Neural progenitor cell (in vitro differentiated cells): ENCODE results near the gene SNX8. TPM values are rescaled to one million over a fixed set of nuclear protein-coding genes. Genes with fewer than 3 reads are reported as not detected.

ENCODE experiments used
- DNase-seq: peaks from one replicate; pipeline ENCODE4 v3.0.0-alpha.2; 2016; ENCODE audit warnings: low spot score
- H2AFZ ChIP-seq: fragments of 200-600 bp; sonication (generic); replicated peaks from 2 replicates; pipeline ENCODE4 v1.6.1; 2016; ENCODE audit warnings: antibody characterized with exemption
- H3F3A ChIP-seq: fragments of 200-600 bp; sonication (generic); 2 replicates; pipeline ENCODE4 v1.6.1; 2016; ENCODE audit warnings: antibody characterized with exemption, low read depth
- H3K27ac ChIP-seq: fragments of 200-600 bp; sonication (generic); 2 replicates; pipeline ENCODE4 v1.5.1; 2016; ENCODE audit warnings: mild to moderate bottlenecking
- H3K27me3 ChIP-seq: fragments of 200-600 bp; sonication (generic); 2 replicates; pipeline ENCODE4 v1.6.1; 2016; ENCODE audit warnings: mild to moderate bottlenecking, moderate library complexity
- H3K36me3 ChIP-seq: fragments of 200-600 bp; sonication (generic); 2 replicates; pipeline ENCODE4 v1.5.1; 2016
- H3K4me1 ChIP-seq: fragments of 200-600 bp; sonication (generic); 2 replicates; pipeline ENCODE4 v1.6.1; 2016; ENCODE audit warnings: mixed run types
- H3K4me2 ChIP-seq: fragments of 200-600 bp; sonication (generic); 2 replicates; pipeline ENCODE4 v1.6.1; 2016
- H3K4me3 ChIP-seq: fragments of 200-600 bp; sonication (generic); 2 replicates; pipeline ENCODE4 v1.5.1; 2016
- H3K79me2 ChIP-seq: fragments of 200-600 bp; sonication (generic); 2 replicates; pipeline ENCODE4 v1.6.1; 2016; ENCODE audit warnings: low read depth
- H3K9ac ChIP-seq: fragments of 200-600 bp; sonication (generic); 2 replicates; pipeline ENCODE4 v1.6.1; 2016
- H3K9me3 ChIP-seq: fragments of 200-600 bp; sonication (generic); 2 replicates; pipeline ENCODE4 v1.5.1; 2016; ENCODE audit warnings: low read depth
- H4K20me1 ChIP-seq: fragments of 200-600 bp; sonication (generic); 2 replicates; pipeline ENCODE4 v1.6.1; 2016; ENCODE audit warnings: low read depth
- H3K27ac Mint-ChIP-seq: 3 replicates; pipeline ENCODE4 v1.8.0; 2021; ENCODE audit warnings: mixed read lengths
- H3K27me3 Mint-ChIP-seq: 2 replicates; pipeline ENCODE4 v1.8.0; 2022; ENCODE audit warnings: low read depth, mild to moderate bottlenecking, inconsistent platforms, moderate library complexity, mixed read lengths; ENCODE audit not compliant: insufficient read depth
- H3K36me3 Mint-ChIP-seq: 3 replicates; pipeline ENCODE4 v1.8.0; 2021; ENCODE audit warnings: mixed read lengths
- H3K4me1 Mint-ChIP-seq: 3 replicates; pipeline ENCODE4 v1.8.0; 2021; ENCODE audit warnings: mixed read lengths
- H3K4me3 Mint-ChIP-seq: 3 replicates; pipeline ENCODE4 v1.8.0; 2021; ENCODE audit warnings: mild to moderate bottlenecking, moderate library complexity, mixed read lengths
- H3K9me3 Mint-ChIP-seq: 3 replicates; pipeline ENCODE4 v1.8.0; 2020; ENCODE audit warnings: mixed read lengths
- EZH2 ChIP-seq: fragments of 200-600 bp; sonication (generic); IDR thresholded peaks from 2 replicates; pipeline ENCODE4 v1.6.1; 2017; ENCODE audit warnings: antibody characterized with exemption, mild to moderate bottlenecking, moderate library complexity
- EZH2phosphoT487 ChIP-seq: fragments of 200-600 bp; sonication (generic); IDR thresholded peaks from 2 replicates; pipeline ENCODE4 v1.6.1; 2017; ENCODE audit warnings: antibody characterized with exemption
- total RNA-seq: library from RNA; depleted of rRNA; stranded (reverse); fragments of >200 nt; gene quantifications from 2 replicates; pipeline ENCODE4 v1.2.3, GENCODE V29; 2015; ENCODE audit warnings: low replicate concordance
- TF ChIP-seq, protein P1 (sequence below): fragments of 200-600 bp; sonication (generic); IDR thresholded peaks from 2 replicates; pipeline ENCODE4 v1.5.1; 2017; ENCODE audit warnings: antibody characterized with exemption, mild to moderate bottlenecking

SNX8 gene
- total RNA-seq, 1 donor from 2014 or later = 3.6 TPM

DNA sequence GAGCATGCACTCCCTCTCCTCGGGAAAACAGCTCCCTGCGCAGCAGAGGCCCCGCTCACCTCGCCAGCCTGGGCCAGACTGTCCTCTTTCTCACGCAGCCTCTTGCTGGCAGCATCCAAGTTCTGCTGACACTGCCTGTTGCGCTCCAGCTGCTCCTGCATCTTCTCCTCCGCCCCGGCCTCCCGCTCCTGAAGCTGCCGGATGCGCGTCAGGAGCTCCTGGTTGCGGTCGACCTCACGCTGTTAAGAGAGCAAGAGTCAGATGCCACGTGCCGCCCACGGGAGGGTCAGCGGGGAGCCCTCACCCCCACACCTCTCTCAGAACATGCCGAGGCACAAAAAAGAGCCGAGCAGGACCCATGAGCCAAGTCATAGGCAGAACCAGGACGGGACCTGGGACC lies 91.7 kb downstream of the SNX8 start:
- Histone ChIP-seq H3K27ac (no peak overlapping the region), H3K36me3 (no peaks in the 10 kb centered on the region), H3F3A (no peaks in the 10 kb centered on the region), H3K4me2 (no peak overlapping the region), H3K27me3 (no peaks in the 10 kb centered on the region), H3K4me1 (no peaks in the 10 kb centered on the region), H3K9me3 (no peaks in the 10 kb centered on the region), H3K9ac (no peak overlapping the region), H3K4me3 (no peak overlapping the region), H2AFZ (no peak overlapping the region), H4K20me1 (peaks cover 22% of the 10 kb centered on the region), H3K79me2 (peaks cover 26% of the 10 kb centered on the region)
- Mint-ChIP-seq H3K4me3 (no peak overlapping the region), H3K27me3 (peaks cover 10% of the 10 kb centered on the region), H3K4me1 (no peaks in the 10 kb centered on the region), H3K27ac (peak overlapping the region; percentile 50), H3K36me3 (peaks cover 21% of the 10 kb centered on the region), H3K9me3 (no peaks in the 10 kb centered on the region)
- TF ChIP-seq EZH2 (no peak), EZH2phosphoT487 (no peak)
- TF ChIP-seq, protein P1, sequence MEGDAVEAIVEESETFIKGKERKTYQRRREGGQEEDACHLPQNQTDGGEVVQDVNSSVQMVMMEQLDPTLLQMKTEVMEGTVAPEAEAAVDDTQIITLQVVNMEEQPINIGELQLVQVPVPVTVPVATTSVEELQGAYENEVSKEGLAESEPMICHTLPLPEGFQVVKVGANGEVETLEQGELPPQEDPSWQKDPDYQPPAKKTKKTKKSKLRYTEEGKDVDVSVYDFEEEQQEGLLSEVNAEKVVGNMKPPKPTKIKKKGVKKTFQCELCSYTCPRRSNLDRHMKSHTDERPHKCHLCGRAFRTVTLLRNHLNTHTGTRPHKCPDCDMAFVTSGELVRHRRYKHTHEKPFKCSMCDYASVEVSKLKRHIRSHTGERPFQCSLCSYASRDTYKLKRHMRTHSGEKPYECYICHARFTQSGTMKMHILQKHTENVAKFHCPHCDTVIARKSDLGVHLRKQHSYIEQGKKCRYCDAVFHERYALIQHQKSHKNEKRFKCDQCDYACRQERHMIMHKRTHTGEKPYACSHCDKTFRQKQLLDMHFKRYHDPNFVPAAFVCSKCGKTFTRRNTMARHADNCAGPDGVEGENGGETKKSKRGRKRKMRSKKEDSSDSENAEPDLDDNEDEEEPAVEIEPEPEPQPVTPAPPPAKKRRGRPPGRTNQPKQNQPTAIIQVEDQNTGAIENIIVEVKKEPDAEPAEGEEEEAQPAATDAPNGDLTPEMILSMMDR = no peak
- no peak for DNase-seq

DNA sequence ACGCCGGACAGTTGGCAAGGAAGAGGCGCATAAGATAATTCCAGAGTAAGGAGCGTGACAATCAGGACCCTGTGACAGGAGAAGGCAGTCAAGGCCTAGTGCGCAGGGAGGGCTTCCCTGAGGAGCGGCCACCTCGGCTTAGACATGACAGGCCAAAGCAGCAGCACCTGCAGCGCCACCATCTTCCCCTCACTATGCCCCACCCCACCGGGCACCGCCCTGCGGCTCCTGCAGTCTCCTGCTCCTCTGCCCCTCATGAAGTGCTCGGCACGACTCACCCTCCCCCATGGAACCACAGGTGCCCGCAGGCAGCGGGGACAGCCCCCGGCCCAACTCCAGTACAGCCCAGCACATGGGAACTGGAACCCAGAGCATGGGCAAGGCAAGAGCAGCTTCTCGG lies 93.3 kb downstream of the SNX8 start:
- Histone ChIP-seq H3K9ac (no peak overlapping the region), H4K20me1 (peaks cover 22% of the 10 kb centered on the region), H2AFZ (no peak overlapping the region), H3K27ac (no peak overlapping the region), H3K36me3 (no peaks in the 10 kb centered on the region), H3K79me2 (peaks cover 17% of the 10 kb centered on the region), H3K4me3 (no peak overlapping the region), H3K27me3 (no peaks in the 10 kb centered on the region), H3K9me3 (no peaks in the 10 kb centered on the region), H3K4me2 (no peak overlapping the region), H3F3A (no peaks in the 10 kb centered on the region), H3K4me1 (no peaks in the 10 kb centered on the region)
- Mint-ChIP-seq H3K27me3 (peaks cover 9% of the 10 kb centered on the region), H3K27ac (no peak overlapping the region), H3K4me1 (no peaks in the 10 kb centered on the region), H3K9me3 (no peaks in the 10 kb centered on the region), H3K4me3 (no peak overlapping the region), H3K36me3 (peaks cover 29% of the 10 kb centered on the region)
- TF ChIP-seq EZH2 = no peak
- TF ChIP-seq, protein P1 = no peak
- no peak for TF ChIP-seq EZH2phosphoT487
- no peak for DNase-seq

DNA sequence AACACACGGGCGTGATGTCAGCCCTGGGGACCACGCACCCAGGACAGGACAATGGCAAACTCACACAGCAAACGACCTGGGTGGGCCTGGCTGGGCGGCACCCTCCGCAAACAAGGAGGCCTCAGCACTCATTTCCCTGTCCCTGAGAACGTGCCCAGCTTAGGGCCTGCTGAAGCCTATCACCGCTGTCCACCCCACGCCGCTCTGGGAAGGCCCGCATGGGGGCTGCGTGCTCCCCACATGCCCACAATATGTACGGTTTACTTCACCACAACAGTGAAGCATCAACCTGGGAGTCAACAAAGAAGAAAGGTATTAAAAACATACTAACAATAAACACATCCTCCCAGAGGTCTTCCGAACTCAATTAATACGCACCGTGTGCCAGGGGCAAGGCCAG lies 93.7 kb downstream of the SNX8 start:
- Mint-ChIP-seq H3K4me1 (no peaks in the 10 kb centered on the region), H3K9me3 (no peaks in the 10 kb centered on the region), H3K27me3 (peaks cover 9% of the 10 kb centered on the region), H3K36me3 (peaks cover 30% of the 10 kb centered on the region), H3K4me3 (no peak overlapping the region), H3K27ac (no peak overlapping the region)
- H3K9me3 ChIP-seq = no peaks in the 10 kb centered on the region
- peaks cover 22% of the 10 kb centered on the region for H4K20me1 ChIP-seq
- H3F3A ChIP-seq = no peaks in the 10 kb centered on the region
- H3K27me3 ChIP-seq = no peaks in the 10 kb centered on the region
- H3K27ac ChIP-seq = no peak overlapping the region
- no peak overlapping the region for H3K9ac ChIP-seq
- TF ChIP-seq, protein P1 = no peak
- TF ChIP-seq EZH2 (no peak), EZH2phosphoT487 (no peak)
- no peaks in the 10 kb centered on the region for H3K4me1 ChIP-seq
- H3K79me2 ChIP-seq = peaks cover 12% of the 10 kb centered on the region
- DNase-seq = no peak
- no peaks in the 10 kb centered on the region for H3K36me3 ChIP-seq
- H3K4me2 ChIP-seq = no peak overlapping the region
- no peak overlapping the region for H2AFZ ChIP-seq
- H3K4me3 ChIP-seq = no peak overlapping the region
